PC-3 (cell line): ENCODE results near the gene TENM4. TPM values are rescaled to one million over a fixed set of nuclear protein-coding genes. Genes with fewer than 3 reads are reported as not detected.

Experiments used
- ATAC-seq: fragments of 200-7000 bp; cut with Tn5 transposase; 2 replicates; pipeline ENCODE4 v1.9.1; 2020; ENCODE audit warnings: mild to moderate bottlenecking, moderate library complexity
- BruUV-seq: library from RNA; stranded (reverse); fragments of 400-500 nt; replicated peaks from 2 replicates; lab custom pipeline; 2021; lab: Mats Ljungman, UMichigan
- CTCF ChIA-PET: fragments of 300-600 bp; sonication (Branson Sonifier 250); formaldehyde crosslinking; loops from one replicate; lab custom pipeline; 2022; ENCODE audit warnings: antibody characterized with exemption; lab: Charles Lee
- POLR2A ChIA-PET: fragments of 300-600 bp; sonication (Branson Sonifier 250); formaldehyde crosslinking; loops from one replicate; lab custom pipeline; 2022; ENCODE audit warnings: antibody characterized with exemption; ENCODE audit not compliant: unreplicated experiment; lab: Charles Lee
- DNase-seq: peaks from one replicate; pipeline ENCODE4 v3.0.0-alpha.2; 2015
- H2AFZ ChIP-seq: fragments of 300-600 bp; sonication (generic); 2 replicates; pipeline ENCODE4 v1.6.0; 2016; ENCODE audit warnings: antibody characterized with exemption, low read length
- H3F3A ChIP-seq: fragments of 300-600 bp; sonication (generic); one replicate; pipeline ENCODE4 v1.6.0; 2017; ENCODE audit warnings: antibody characterized with exemption, low read length, control low read depth, mild to moderate bottlenecking; ENCODE audit not compliant: unreplicated experiment
- H3K27ac ChIP-seq: fragments of 300-600 bp; sonication (generic); 2 replicates; pipeline ENCODE4 v1.5.1; 2016; ENCODE audit warnings: mild to moderate bottlenecking, low read length
- H3K27me3 ChIP-seq: fragments of 300-600 bp; sonication (generic); 2 replicates; pipeline ENCODE4 v1.6.1; 2016; ENCODE audit warnings: low read length, mixed read lengths
- H3K36me3 ChIP-seq: fragments of 300-600 bp; sonication (generic); 2 replicates; pipeline ENCODE4 v1.6.1; 2016; ENCODE audit warnings: low read depth, mixed run types, low read length, mixed read lengths
- H3K4me1 ChIP-seq: fragments of 300-600 bp; sonication (generic); 2 replicates; pipeline ENCODE4 v1.5.1; 2016; ENCODE audit warnings: low read length; ENCODE audit not compliant: insufficient read depth
- H3K4me2 ChIP-seq: fragments of 300-600 bp; sonication (generic); 2 replicates; pipeline ENCODE4 v1.6.0; 2016; ENCODE audit warnings: low read length
- H3K4me3 ChIP-seq: fragments of 300-600 bp; sonication (generic); 2 replicates; pipeline ENCODE4 v1.5.1; 2016; ENCODE audit warnings: mild to moderate bottlenecking, low read length, mixed read lengths
- H3K79me2 ChIP-seq: fragments of 300-600 bp; sonication (generic); 2 replicates; pipeline ENCODE4 v1.6.1; 2017; ENCODE audit warnings: low read length, mixed read lengths
- H3K9ac ChIP-seq: fragments of 300-600 bp; sonication (generic); 2 replicates; pipeline ENCODE4 v1.6.0; 2016; ENCODE audit warnings: mild to moderate bottlenecking, low read length
- H3K9me2 ChIP-seq: fragments of 300-600 bp; sonication (generic); replicated peaks from 2 replicates; pipeline ENCODE4 v1.6.1; 2016; ENCODE audit warnings: mixed run types, low read length, mixed read lengths
- H3K9me3 ChIP-seq: fragments of 300-600 bp; sonication (generic); 2 replicates; pipeline ENCODE4 v1.6.1; 2016; ENCODE audit warnings: low read length, mixed read lengths
- H4K20me1 ChIP-seq: fragments of 300-600 bp; sonication (generic); 2 replicates; pipeline ENCODE4 v1.6.1; 2016; ENCODE audit warnings: low read length, mixed read lengths
- EZH2 ChIP-seq: fragments of 300-600 bp; sonication (generic); IDR thresholded peaks from one replicate; pipeline ENCODE4 v1.6.1; 2017; ENCODE audit warnings: antibody characterized with exemption, mild to moderate bottlenecking, low read length; ENCODE audit not compliant: unreplicated experiment
- EZH2phosphoT487 ChIP-seq: fragments of 300-600 bp; sonication (generic); IDR thresholded peaks from 2 replicates; pipeline ENCODE4 v1.6.1; 2018; ENCODE audit warnings: mild to moderate bottlenecking, antibody characterized with exemption, low read length, borderline replicate concordance
- intact Hi-C: fragments of 100-400 bp; cut with micrococcal nuclease; formaldehyde crosslinking; loops from 2 replicates; pipeline ENCODE4 v1.9.0; 2023
- total RNA-seq: library from RNA; depleted of rRNA; stranded (reverse); fragments of >200 nt; gene quantifications from 2 replicates; pipeline ENCODE4 v1.2.3, GENCODE V29; 2014
- TF ChIP-seq, protein P1 (sequence below): fragments of 300-600 bp; sonication (generic); conservative IDR thresholded peaks from 2 replicates; pipeline ENCODE4 v1.5.1; 2017; ENCODE audit warnings: antibody characterized with exemption, low read depth, mild to moderate bottlenecking, low read length

The TENM4 gene
- total RNA-seq, 1 experiment from 2014 or later = 19.7 TPM

DNA sequence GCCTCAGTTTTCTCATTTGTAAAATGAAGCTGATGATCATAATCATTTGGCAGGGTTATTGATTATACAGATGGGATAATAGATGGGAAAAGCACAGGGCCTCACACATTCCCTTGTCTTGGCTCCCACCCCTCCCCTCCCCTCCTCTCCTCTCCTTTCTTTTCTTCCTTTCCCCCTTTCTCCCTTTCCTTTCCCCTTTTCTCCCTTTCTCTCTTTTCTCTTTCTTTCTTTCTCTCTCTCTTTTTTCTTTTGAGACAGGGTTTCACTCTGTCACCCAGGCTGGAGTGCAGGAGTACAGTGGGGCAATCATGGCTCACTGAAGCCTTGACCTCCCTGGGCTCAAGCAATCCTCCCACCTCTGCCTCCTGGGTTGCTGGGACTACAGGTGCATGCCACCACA is 705.1 kb downstream of the TENM4 start:
- Histone ChIP-seq H3K4me3 (no peak overlapping the region), H3K9me2 (no peaks in the 10 kb centered on the region), H3K36me3 (no peaks in the 10 kb centered on the region), H3K79me2 (no peaks in the 10 kb centered on the region), H3K9ac (no peak overlapping the region), H3K4me2 (no peak overlapping the region), H3K9me3 (no peaks in the 10 kb centered on the region), H2AFZ (no peak overlapping the region), H3K27ac (no peak overlapping the region), H3F3A (no peaks in the 10 kb centered on the region), H4K20me1 (no peaks in the 10 kb centered on the region), H3K4me1 (0 out of 2 replicates have a peak, but pooled peaks cover 5% of the 10 kb centered on the region), H3K27me3 (no peaks in the 10 kb centered on the region)
- CTCF ChIA-PET = no interaction called here
- intact Hi-C loops = no loop called here
- POLR2A ChIA-PET = no interaction called here
- BruUV-seq = no TSS peak
- ATAC-seq (no peak), DNase-seq (no peak)
- no peak for TF ChIP-seq EZH2phosphoT487
- TF ChIP-seq, protein P1, sequence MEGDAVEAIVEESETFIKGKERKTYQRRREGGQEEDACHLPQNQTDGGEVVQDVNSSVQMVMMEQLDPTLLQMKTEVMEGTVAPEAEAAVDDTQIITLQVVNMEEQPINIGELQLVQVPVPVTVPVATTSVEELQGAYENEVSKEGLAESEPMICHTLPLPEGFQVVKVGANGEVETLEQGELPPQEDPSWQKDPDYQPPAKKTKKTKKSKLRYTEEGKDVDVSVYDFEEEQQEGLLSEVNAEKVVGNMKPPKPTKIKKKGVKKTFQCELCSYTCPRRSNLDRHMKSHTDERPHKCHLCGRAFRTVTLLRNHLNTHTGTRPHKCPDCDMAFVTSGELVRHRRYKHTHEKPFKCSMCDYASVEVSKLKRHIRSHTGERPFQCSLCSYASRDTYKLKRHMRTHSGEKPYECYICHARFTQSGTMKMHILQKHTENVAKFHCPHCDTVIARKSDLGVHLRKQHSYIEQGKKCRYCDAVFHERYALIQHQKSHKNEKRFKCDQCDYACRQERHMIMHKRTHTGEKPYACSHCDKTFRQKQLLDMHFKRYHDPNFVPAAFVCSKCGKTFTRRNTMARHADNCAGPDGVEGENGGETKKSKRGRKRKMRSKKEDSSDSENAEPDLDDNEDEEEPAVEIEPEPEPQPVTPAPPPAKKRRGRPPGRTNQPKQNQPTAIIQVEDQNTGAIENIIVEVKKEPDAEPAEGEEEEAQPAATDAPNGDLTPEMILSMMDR = no peak
- TF ChIP-seq EZH2 = no peak

DNA sequence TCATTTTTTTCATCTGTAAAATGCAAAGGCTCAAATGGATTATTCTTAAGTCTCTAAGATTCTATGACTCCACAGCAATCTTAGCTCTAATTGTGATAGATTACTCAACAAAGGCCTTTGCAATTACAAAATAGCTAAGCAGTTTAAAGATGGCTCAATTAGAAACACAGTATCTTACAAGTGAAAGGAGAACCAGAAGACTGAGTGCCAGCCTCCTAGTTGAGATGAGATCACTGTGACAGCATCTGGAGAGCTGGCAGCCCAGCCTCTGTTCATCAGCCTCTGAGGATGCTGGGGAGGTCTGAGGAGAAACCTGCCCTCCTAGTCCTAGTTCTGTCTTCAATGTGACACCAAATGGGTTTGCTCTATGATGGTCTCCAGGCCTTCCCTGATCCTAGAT is 707.8 kb downstream of the TENM4 start:
- Histone ChIP-seq H3K27ac (no peak overlapping the region), H3F3A (no peaks in the 10 kb centered on the region), H2AFZ (no peak overlapping the region), H4K20me1 (no peaks in the 10 kb centered on the region), H3K9ac (no peak overlapping the region), H3K4me2 (no peak overlapping the region), H3K4me3 (no peak overlapping the region), H3K36me3 (no peaks in the 10 kb centered on the region), H3K79me2 (no peaks in the 10 kb centered on the region), H3K27me3 (no peaks in the 10 kb centered on the region), H3K9me3 (no peaks in the 10 kb centered on the region), H3K9me2 (no peaks in the 10 kb centered on the region), H3K4me1 (0 out of 2 replicates have a peak, but pooled peaks cover 5% of the 10 kb centered on the region)
- ATAC-seq (no peak), DNase-seq (no peak)
- POLR2A ChIA-PET = no interaction called here
- TF ChIP-seq EZH2 (no peak), EZH2phosphoT487 (no peak)
- TF ChIP-seq, protein P1 = no peak
- CTCF ChIA-PET = no interaction called here
- BruUV-seq = no TSS peak
- intact Hi-C loops = no loop called here

DNA sequence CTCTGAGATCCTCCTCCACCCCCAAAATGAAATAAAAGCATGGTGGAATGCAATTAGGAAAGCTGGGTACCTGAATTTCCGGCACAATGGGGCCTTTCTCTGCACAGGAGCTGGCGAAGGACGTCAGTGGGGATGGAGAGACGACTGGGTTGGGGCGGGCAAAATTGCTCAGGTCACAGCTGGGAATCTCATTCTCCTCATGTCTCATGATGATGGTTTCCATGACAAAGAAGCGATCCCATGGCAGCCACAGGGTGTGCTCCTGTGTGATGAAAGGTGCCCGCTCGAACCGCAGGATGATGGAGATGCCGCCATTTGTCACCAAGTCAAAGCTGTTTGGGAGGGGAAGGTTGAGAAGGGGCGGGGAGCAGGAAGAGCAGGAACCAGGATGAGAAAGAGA is 708.6 kb downstream of the TENM4 start:
- H3K9me2 ChIP-seq = no peaks in the 10 kb centered on the region
- TF ChIP-seq, protein P1 = no peak
- TF ChIP-seq EZH2 = no peak
- no peak for TF ChIP-seq EZH2phosphoT487
- POLR2A ChIA-PET = no interaction called here
- CTCF ChIA-PET = no interaction called here
- H3K4me3 ChIP-seq = no peak overlapping the region
- no peak overlapping the region for H3K4me2 ChIP-seq
- 0 out of 2 replicates have a peak, but pooled peaks cover 5% of the 10 kb centered on the region for H3K4me1 ChIP-seq
- no peaks in the 10 kb centered on the region for H4K20me1 ChIP-seq
- H3K27me3 ChIP-seq = no peaks in the 10 kb centered on the region
- DNase-seq = no peak
- ATAC-seq = no peak
- intact Hi-C loops = no loop called here
- no peak overlapping the region for H3K9ac ChIP-seq
- H3F3A ChIP-seq = no peaks in the 10 kb centered on the region
- no peaks in the 10 kb centered on the region for H3K36me3 ChIP-seq
- no peak overlapping the region for H2AFZ ChIP-seq
- no TSS peak for BruUV-seq
- H3K9me3 ChIP-seq = no peaks in the 10 kb centered on the region
- no peak overlapping the region for H3K27ac ChIP-seq
- no peaks in the 10 kb centered on the region for H3K79me2 ChIP-seq
